Tibial nerve (tissue), 4 donors: Measurements from ENCODE around the gene ABHD12B. TPM values are rescaled to one million over a fixed set of nuclear protein-coding genes. Genes with fewer than 3 reads are reported as not detected.

Source experiments
- DNase-seq, 2 donors: peaks; one replicate each; pipeline ENCODE4 v3.0.0-alpha.2; 2019; ENCODE audit warnings: low spot score in 2 of 2
- H3K27ac ChIP-seq, 4 donors: fragments of 200-600 bp; sonication (generic) in 3 of 4; one replicate each; pipeline ENCODE4 v1.5.1; 2017 to 2019; ENCODE audit warnings: mild to moderate bottlenecking in 1 of 4
- H3K27me3 ChIP-seq, 2 donors: fragments of 200-600 bp; sonication (generic) in 1 of 2; one replicate each; pipeline versions ENCODE4 v1.5.1 to v1.6.0; 2017 to 2019
- H3K36me3 ChIP-seq, 3 donors: fragments of 200-600 bp; sonication (generic); one replicate each; pipeline ENCODE4 v1.5.1; 2018 to 2019
- H3K4me1 ChIP-seq, 4 donors: fragments of 200-600 bp; sonication (generic) in 3 of 4; one replicate each; pipeline ENCODE4 v1.5.1; 2017 to 2019
- H3K4me3 ChIP-seq, 4 donors: fragments of 200-600 bp; sonication (generic) in 3 of 4; one replicate each; pipeline ENCODE4 v1.5.1; 2017 to 2019; ENCODE audit warnings: mild to moderate bottlenecking in 1 of 4, moderate library complexity in 1 of 4
- H3K9me3 ChIP-seq, 4 donors: fragments of 200-600 bp; sonication (generic) in 3 of 4; one replicate each; pipeline ENCODE4 v1.5.1; 2017 to 2019
- CTCF ChIP-seq, 5 experiments: fragments of 200-600 bp in 3 of 5; fragments of 450-650 bp in 2 of 5; sonication (generic) in 3 of 5; IDR thresholded peaks; one replicate each; pipeline ENCODE4 v1.5.1; 2016 to 2019; ENCODE audit warnings: antibody characterized with exemption in 5 of 5, mild to moderate bottlenecking in 3 of 5, moderate library complexity in 2 of 5
- EP300 ChIP-seq, 2 donors: sonication (generic); formaldehyde crosslinking; IDR thresholded peaks; one replicate each; pipeline ENCODE4 v1.6.1; 2017; ENCODE audit warnings: antibody characterized with exemption in 2 of 2, mild to moderate bottlenecking in 1 of 2
- POLR2A ChIP-seq, 2 donors: fragments of 450-650 bp; IDR thresholded peaks; one replicate each; pipeline ENCODE4 v1.6.1; 2017; ENCODE audit warnings: antibody characterized with exemption in 2 of 2, mild to moderate bottlenecking in 2 of 2, moderate library complexity in 2 of 2
- WGBS, 2 donors: methylation state at CpG; one replicate each; pipeline ENCODE4 v1.1.5; 2018; 5-methylcytosine and 5-hydroxymethylcytosine counted together
- total RNA-seq, 4 donors: library from RNA; depleted of rRNA; stranded (reverse); fragments of >200 nt; gene quantifications; one replicate each; pipeline ENCODE4 v1.1.0, GENCODE V29; 2016

ABHD12B gene
- total RNA-seq, 4 donors from 2014 or later = not detected

- TF ChIP-seq CTCF (IDR thresholded peaks at IDR 0.05) = no peak
- no peak for TF ChIP-seq EP300 (IDR thresholded peaks at IDR 0.05)
- no peak for TF ChIP-seq POLR2A (IDR thresholded peaks at IDR 0.05)
- 38 to 53% methylated on average over 1 of the region's 1 CpG for WGBS, 2 donors
- H3K9me3 ChIP-seq = no peaks in the 10 kb centered on the region
These were observed 32.8 kb upstream of the ABHD12B start for GRCh38 chr14:50839048-50839447.

GRCh38 chr14:50839691-50840090 lies 32.2 kb upstream of the ABHD12B start:
- Histone ChIP-seq H3K4me1 (no peaks in the 10 kb centered on the region), H3K9me3 (no peaks in the 10 kb centered on the region), H3K4me3 (no peak overlapping the region), H3K36me3 (no peaks in the 10 kb centered on the region), H3K27me3 (no peaks in the 10 kb centered on the region), H3K27ac (no peak overlapping the region)
- no peak for DNase-seq
- TF ChIP-seq POLR2A (IDR thresholded peaks at IDR 0.05) = no peak
- WGBS, 2 donors = 86% methylated on average over 5 of the region's 5 CpGs

More at GRCh38 chr14:50839048-50839447, 32.8 kb upstream of the ABHD12B start:
- no peaks in the 10 kb centered on the region for H3K27me3 ChIP-seq
- no peaks in the 10 kb centered on the region for H3K4me1 ChIP-seq
- H3K36me3 ChIP-seq = no peaks in the 10 kb centered on the region
- DNase-seq = no peak
- no peak overlapping the region for H3K27ac ChIP-seq
- no peak overlapping the region for H3K4me3 ChIP-seq

GRCh38 chr14:50844391-50844790 lies 27.5 kb upstream of the ABHD12B start:
- H3K4me1 ChIP-seq = no peaks in the 10 kb centered on the region
- no peak for TF ChIP-seq POLR2A (IDR thresholded peaks at IDR 0.05)
- no peak for TF ChIP-seq CTCF (IDR thresholded peaks at IDR 0.05)
- no peak for TF ChIP-seq EP300 (IDR thresholded peaks at IDR 0.05)
- no peak overlapping the region for H3K4me3 ChIP-seq
- H3K27ac ChIP-seq = no peak overlapping the region
- DNase-seq = no peak
- H3K36me3 ChIP-seq = no peaks in the 10 kb centered on the region
- no peaks in the 10 kb centered on the region for H3K9me3 ChIP-seq
- no peaks in the 10 kb centered on the region for H3K27me3 ChIP-seq
- 96 to 98% methylated on average over 2 of the region's 2 CpGs for WGBS, 2 donors

- WGBS, 2 donors = 95 to 97% methylated on average over 3 of the region's 3 CpGs
- Histone ChIP-seq H3K27ac (no peak overlapping the region), H3K4me3 (no peak overlapping the region), H3K36me3 (no peaks in the 10 kb centered on the region), H3K27me3 (no peaks in the 10 kb centered on the region), H3K4me1 (no peaks in the 10 kb centered on the region), H3K9me3 (no peaks in the 10 kb centered on the region)
- TF ChIP-seq EP300 (IDR thresholded peaks at IDR 0.05) (no peak), POLR2A (IDR thresholded peaks at IDR 0.05) (no peak), CTCF (IDR thresholded peaks at IDR 0.05) (no peak)
- no peak for DNase-seq
These were observed 26.7 kb upstream of the ABHD12B start for GRCh38 chr14:50845166-50845565.

GRCh38 chr14:50846226-50846880 lies 25.5 kb upstream of the ABHD12B start:
- H3K27ac ChIP-seq = no peak overlapping the region
- 81 to 84% methylated on average over 8 of the region's 8 CpGs for WGBS, 2 donors
- no peak overlapping the region for H3K4me3 ChIP-seq
- no peaks in the 10 kb centered on the region for H3K36me3 ChIP-seq
- no peaks in the 10 kb centered on the region for H3K4me1 ChIP-seq
- H3K27me3 ChIP-seq = no peaks in the 10 kb centered on the region
- H3K9me3 ChIP-seq = no peaks in the 10 kb centered on the region
- DNase-seq = no peak
- no peak for TF ChIP-seq EP300 (IDR thresholded peaks at IDR 0.05)
- TF ChIP-seq POLR2A (IDR thresholded peaks at IDR 0.05) = no peak
- TF ChIP-seq CTCF (IDR thresholded peaks at IDR 0.05) = no peak

- DNase-seq = no peak
- H3K9me3 ChIP-seq = no peaks in the 10 kb centered on the region
- TF ChIP-seq EP300 (IDR thresholded peaks at IDR 0.05) = no peak
- TF ChIP-seq CTCF (IDR thresholded peaks at IDR 0.05) = no peak
- no peak for TF ChIP-seq POLR2A (IDR thresholded peaks at IDR 0.05)
These were observed 18.0 kb upstream of the ABHD12B start for GRCh38 chr14:50853891-50854290.

More at GRCh38 chr14:50853891-50854290, 18.0 kb upstream of the ABHD12B start:
- Histone ChIP-seq H3K27me3 (no peaks in the 10 kb centered on the region), H3K27ac (no peak overlapping the region), H3K4me1 (no peaks in the 10 kb centered on the region), H3K36me3 (no peaks in the 10 kb centered on the region), H3K4me3 (no peak overlapping the region)
